B cell (primary cell): ENCODE results near the gene GLI3.

Experiments
- CTCF ChIP-seq: fragments of 200-600 bp; IDR thresholded peaks from one replicate; pipeline ENCODE4 v1.8.0; 2022; ENCODE audit warnings: antibody characterized with exemption, mild to moderate bottlenecking
- EZH2 ChIP-seq: IDR thresholded peaks from 2 replicates; pipeline ENCODE4 v1.6.1; 2012; ENCODE audit warnings: borderline replicate concordance, low read depth, mild to moderate bottlenecking, moderate library complexity, low read length; ENCODE audit not compliant: insufficient read depth, poor library complexity, severe bottlenecking

GRCh38 chr7:42161110-42161509 is 75.9 kb downstream of the GLI3 start:
- TF ChIP-seq CTCF (no peak), EZH2 (no peak)
